ENCODE results near the gene CRAT.

DNA sequence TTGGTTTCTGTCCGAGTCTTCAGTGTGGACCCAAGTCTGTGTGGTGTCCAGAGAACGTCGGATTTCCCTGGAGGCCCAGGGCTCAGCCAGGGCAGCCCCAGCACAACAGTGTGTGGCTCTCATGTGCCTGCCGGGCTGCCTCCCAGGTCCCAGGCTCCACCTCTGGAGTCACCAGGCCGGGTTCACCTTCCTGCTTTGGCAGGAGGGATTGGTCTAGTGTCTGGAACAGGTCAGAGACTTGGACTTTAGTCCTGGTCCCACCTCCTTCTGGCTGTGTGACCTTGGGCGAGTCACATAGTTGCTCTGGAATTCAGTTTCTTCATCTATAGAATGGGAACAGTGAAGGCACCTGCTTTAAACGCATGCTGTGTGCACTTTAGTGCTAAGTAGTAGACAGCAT lies 26.5 kb downstream of the CRAT start:
- TF ChIP-seq, protein P1, sequence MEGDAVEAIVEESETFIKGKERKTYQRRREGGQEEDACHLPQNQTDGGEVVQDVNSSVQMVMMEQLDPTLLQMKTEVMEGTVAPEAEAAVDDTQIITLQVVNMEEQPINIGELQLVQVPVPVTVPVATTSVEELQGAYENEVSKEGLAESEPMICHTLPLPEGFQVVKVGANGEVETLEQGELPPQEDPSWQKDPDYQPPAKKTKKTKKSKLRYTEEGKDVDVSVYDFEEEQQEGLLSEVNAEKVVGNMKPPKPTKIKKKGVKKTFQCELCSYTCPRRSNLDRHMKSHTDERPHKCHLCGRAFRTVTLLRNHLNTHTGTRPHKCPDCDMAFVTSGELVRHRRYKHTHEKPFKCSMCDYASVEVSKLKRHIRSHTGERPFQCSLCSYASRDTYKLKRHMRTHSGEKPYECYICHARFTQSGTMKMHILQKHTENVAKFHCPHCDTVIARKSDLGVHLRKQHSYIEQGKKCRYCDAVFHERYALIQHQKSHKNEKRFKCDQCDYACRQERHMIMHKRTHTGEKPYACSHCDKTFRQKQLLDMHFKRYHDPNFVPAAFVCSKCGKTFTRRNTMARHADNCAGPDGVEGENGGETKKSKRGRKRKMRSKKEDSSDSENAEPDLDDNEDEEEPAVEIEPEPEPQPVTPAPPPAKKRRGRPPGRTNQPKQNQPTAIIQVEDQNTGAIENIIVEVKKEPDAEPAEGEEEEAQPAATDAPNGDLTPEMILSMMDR (conservative IDR thresholded peaks at IDR 0.05; ENCODE audit: low read depth, low read length), result no peak
- TF ChIP-seq EZH2 (IDR thresholded peaks at IDR 0.05; ENCODE audit: low read length, unreplicated experiment), result no peak
- TF ChIP-seq EZH2phosphoT487 (IDR thresholded peaks at IDR 0.05; ENCODE audit: borderline replicate concordance, low read length), result no peak
